GM19467 (cell line): ENCODE measurements around the gene C12orf56.

Experiments used
- ATAC-seq: cut with Tn5 transposase; IDR thresholded peaks from one replicate; pipeline ENCODE4 v1.9.1; 2021; ENCODE audit warnings: mild to moderate bottlenecking, moderate library complexity; ENCODE audit not compliant: unreplicated experiment

Gene C12orf56

GRCh38 chr12:64390275-64390851 is at the start of gene C12orf56:
Gene C12orf56, minus strand, starts transcription at chr12:64390758. Its CDS starts 193 bp downstream, at chr12:64390565.
- no peak for ATAC-seq

GRCh38 chr12:64440100-64440499 is 49.5 kb upstream of the C12orf56 start:
- ATAC-seq: no peak

- ATAC-seq: no peak
Measured at GRCh38 chr12:64433915-64434314, 43.4 kb upstream of the C12orf56 start.

- ATAC-seq: no peak
Measured at GRCh38 chr12:64431791-64432190, 41.2 kb upstream of the C12orf56 start.

DNA sequence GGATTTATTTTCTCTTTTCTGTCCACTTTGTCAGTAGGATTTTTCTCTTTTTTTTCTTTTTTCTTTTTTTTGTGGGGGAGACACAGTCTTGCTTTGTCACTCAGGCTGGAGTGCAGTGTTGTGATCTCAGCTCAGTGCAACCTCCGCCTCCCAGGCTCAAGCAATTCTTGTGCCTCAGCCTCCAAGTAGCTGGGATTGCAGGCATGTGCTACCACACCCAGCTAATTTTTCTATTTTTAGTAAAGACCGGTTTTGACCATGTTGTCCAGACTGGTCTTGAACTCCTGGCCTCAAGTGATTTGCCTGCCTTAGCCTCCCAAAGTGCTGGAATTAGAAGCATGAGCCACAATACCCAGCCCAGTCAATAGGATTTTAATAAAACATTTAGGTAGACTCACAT is 40.3 kb upstream of the C12orf56 start:
- no peak for ATAC-seq

- no peak for ATAC-seq
Measured at GRCh38 chr12:64428956-64429355, 38.4 kb upstream of the C12orf56 start.

DNA sequence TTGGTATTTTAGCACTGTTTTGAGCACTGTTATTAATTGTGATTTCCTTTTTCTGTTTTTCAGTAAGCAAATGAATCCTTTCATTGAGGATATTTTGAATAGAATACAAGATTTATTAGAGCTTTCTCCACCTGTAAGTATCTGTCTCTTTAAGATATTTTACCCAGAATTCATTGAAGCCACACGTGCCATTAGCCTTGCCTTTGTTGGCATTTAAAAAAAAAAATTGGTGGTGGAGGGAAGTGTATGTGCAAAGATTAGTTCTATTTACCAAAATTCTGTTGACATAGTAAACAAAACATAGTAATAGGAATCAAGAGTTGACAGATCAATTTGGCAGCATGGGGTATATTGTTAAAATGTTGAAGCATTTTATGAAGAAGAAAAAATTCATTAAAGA is 37.4 kb upstream of the C12orf56 start:
- no peak for ATAC-seq

DNA sequence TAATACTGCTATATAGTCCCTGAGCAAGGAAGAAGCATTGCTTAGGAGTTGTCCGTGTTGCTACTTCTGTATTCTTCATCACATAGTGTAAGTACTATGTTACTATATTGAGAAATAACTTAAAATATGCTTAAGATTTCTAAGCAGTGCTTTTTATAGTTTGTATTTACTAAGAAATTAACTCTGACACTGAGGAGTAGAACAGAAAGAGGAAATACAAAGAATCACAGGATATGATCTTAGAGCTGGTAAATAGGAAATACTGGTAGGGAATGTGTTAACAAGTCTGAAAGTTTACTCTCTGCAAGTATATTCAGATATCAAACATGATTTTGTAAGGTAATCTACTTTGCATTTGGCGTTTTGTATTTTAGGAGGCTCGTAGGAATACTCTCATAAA is 29.1 kb upstream of the C12orf56 start:
- ATAC-seq: no peak

DNA sequence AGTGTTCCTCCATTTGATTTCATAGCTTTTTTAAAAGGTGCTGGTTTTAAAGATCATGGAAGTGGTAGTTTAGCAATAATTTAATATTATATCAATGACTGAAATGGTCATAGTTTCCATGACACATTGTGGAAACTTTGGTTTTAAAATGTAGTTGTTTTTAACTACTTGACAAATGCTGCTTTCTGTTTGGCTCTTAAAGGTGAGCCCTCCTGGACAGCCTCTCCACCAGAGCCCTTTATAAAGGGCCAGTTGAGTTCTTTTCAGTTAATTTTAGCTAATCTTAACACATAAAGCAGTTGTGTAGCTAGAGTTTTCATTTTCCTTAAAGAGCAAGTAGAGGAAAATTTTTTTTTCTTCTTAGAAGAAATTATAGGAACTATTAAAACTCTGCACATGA is 27.7 kb upstream of the C12orf56 start:
- no peak for ATAC-seq

DNA sequence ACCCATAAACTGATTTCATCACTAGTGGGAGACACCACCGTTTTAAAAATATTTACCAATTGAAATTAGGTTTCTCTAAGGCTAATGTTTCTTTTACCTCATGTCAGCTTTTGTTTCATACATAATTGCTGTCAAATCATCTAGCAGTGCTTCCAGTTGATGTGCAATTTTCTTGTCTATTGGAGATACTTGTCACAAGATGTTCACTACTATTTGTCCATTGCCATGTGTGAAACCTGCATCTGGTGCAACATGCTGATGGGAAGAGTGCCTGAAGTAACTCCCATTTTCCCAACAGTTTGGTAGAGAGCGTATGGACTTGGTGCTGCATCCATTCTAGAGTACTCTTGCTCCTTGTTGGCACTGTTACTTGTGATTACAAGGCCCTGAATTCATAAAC is 23.3 kb upstream of the C12orf56 start:
- ATAC-seq: no peak

DNA sequence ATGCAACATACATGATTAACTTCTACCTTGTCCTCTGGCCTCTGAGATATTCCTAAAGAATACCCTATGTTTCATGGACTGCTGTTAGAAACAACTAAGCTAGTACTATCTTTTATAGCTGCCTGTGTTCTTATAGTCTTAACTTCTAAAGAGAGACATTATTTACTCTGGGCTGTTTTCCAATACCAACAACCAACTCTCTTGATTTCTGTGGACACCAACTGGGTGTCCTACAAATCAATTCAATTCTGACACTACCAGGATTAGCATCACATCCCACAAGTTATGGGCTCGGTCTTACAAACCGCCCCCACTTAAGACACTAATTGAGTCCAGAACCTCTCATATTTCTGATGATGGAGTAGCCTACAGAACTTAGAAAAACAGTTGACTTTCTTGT is 21.9 kb upstream of the C12orf56 start:
- no peak for ATAC-seq

DNA sequence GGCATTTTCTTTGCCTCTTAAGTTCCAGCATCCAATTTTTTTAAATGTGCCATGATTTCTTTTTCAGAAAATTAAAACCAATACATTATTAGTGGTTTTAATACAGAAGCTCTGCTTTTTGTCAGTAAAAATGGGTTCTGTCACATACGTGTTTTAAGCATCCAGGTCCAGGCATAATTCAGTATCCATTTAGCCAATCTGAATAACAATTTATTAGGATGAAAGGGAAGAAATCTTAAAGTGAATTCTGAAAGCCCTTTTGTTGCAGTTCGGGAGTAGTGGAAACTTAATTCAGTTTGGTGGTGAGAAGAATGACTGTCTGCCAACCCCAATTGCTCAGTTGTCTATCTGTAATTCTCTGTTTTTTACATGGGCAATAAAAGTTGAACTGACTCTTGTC is 20.9 kb upstream of the C12orf56 start:
- no peak for ATAC-seq

GRCh38 chr12:64407342-64408223 is 17.0 kb upstream of the C12orf56 start:
- no peak for ATAC-seq

- ATAC-seq: peak; percentile 29
Measured at GRCh38 chr12:64404470-64405256, 14.1 kb upstream of the C12orf56 start.

DNA sequence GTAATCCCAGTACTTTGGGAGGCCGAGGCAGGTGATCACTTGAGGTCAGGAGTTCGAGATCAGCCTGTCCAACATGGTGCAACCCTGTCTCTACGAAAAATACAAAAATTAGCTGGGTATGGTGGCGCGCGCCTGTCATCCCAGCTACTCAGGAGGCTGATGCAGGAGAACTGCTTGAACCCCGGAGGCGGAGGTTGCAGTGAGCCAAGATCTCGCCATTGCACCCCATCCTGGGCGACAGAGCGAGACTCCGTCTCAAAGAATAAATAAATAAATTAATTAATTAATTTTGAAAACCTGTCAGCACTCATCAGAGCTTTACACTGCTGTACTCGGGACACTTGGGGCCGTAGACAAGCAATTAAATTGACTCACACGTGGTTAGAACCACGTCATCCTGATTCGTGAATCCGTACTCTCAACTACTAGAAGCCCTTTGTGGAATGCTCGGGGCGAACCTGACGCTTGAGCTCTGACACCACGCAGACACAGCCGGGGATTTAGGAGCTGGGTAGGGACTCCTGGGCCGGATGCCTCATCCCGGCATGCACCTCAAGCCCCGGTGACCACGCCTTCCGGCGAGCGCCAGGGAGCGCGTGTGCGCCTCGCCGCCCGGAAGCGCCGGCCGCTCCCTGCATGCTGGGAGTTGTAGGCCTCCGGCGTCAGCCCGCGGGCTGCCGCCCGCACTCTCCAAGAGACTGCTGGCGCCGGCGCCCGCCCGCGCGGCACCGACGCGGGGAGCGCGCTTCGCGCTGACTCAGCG is 13.3 kb upstream of the C12orf56 start, which contains the start of gene XPOT:
TSS of gene XPOT (plus strand) at position 686 of the 763 bp plus-strand sequence. CDS start 5,644 bp downstream, outside the sequence.
- peak; percentile 96 for ATAC-seq

- no peak for ATAC-seq
Measured at GRCh38 chr12:64402181-64402580, 11.6 kb upstream of the C12orf56 start.

GRCh38 chr12:64400041-64400440 is 9.5 kb upstream of the C12orf56 start:
- ATAC-seq: no peak

DNA sequence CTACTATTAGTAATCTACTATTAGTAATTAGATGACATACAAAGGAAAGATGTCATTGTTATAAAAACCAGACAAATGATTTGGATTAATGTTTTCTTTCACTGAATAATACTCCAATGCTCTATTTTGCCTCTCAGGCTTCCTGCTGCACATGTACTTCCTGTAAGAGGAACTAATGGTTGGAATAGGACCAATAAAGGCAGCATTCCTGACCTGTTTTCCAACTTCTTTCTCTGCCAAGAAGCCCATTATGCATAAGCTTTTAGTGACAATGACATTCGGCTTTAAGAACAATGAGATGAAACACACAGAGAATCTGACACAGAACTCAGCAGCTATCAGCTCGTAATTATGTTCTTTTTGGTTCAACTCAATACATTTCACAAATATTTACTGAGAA is 5.2 kb upstream of the C12orf56 start:
- no peak for ATAC-seq

DNA sequence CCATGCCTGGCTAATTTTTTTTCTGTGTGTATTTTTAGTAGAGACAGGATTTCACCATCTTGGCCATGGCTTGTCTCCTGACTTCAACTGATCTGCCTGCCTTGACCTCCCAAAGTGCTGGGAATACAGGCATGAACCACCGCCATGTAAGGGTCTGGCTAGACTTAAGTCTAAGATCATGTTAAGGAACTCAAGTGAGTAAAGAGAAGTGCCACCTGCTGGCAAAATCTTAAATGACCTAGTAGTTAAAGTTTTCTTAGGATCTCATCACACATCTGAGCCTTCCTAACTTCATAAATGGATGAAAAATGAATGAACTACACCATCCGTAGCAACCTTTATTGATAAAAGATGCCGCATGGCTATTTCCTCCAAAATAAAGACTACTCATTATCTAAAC is 1.7 kb upstream of the C12orf56 start:
- no peak for ATAC-seq

GRCh38 chr12:64389154-64389553 is 1.4 kb downstream of the C12orf56 start:
- no peak for ATAC-seq
